Measurements from ENCODE around the gene SEMA7A. TPM values are rescaled to one million over a fixed set of nuclear protein-coding genes. Genes with fewer than 3 reads are reported as not detected.
A peak's percentile ranks its signal among the peaks of the same experiment; 100 is the strongest.
"Not testable (repeated sequence)": the region's sequence is repeated elsewhere in the genome, so short reads cannot be mapped to it uniquely, and the experiment has no call there.

The SEMA7A gene
- total and polyA plus RNA-seq, 4 experiments from 2014 or later, result 0.10 to 1.9 (median 1.2) TPM; not detected in 1

GRCh38 chr15:74368121-74368520 lies 65.6 kb downstream of the SEMA7A start:
- POLR2A ChIA-PET (ENCODE audit: partially characterized antibody), result no interaction called here
- CTCF ChIA-PET (ENCODE audit: partially characterized antibody), result interaction anchor here (21.8 kb wide), 1 partner anchor 71 kb away, joined by 550 read pairs; the partner anchor contains the start of gene SEMA7A
- intact Hi-C loops (cut with micrococcal nuclease), result no loop called here
- no peak overlapping the region for H3K4me3 ChIP-seq (ENCODE audit: low read length in 2 of 2)
- no peak overlapping the region for H3K27ac ChIP-seq (ENCODE audit: low read depth, low read length)
- Mint-ChIP-seq H3K27me3 (peaks cover 27 to 29% of the 10 kb centered on the region in 2 donors), H3K9me3 (peaks cover 0 to 3% (median 0%) of the 10 kb centered on the region in 8 donors), H3K4me1 (peaks cover 0 to 4% (median 3%) of the 10 kb centered on the region in 4 donors), H3K4me3 (no peak overlapping the region), H3K36me3 (no peaks in the 10 kb centered on the region), H3K27ac (no peak overlapping the region)
- no peak for DNase-seq
- H3K27me3 ChIP-seq (ENCODE audit: insufficient read depth, low read length), result peaks cover 7% of the 10 kb centered on the region
- H3K9me3 ChIP-seq (ENCODE audit: control insufficient read depth in 1 of 2, low read length in 2 of 2), result no peaks in the 10 kb centered on the region
- no peaks in the 10 kb centered on the region for H3K36me3 ChIP-seq (ENCODE audit: insufficient read depth, low read length)
- peaks cover 5% of the 10 kb centered on the region for H3K4me1 ChIP-seq (ENCODE audit: insufficient read depth, low read length)

- H3K9me3 Mint-ChIP-seq, result peaks cover 0 to 3% (median 0%) of the 10 kb centered on the region in 8 donors
- Histone ChIP-seq H3K4me3 (ENCODE audit: low read length in 2 of 2) (no peak within 1 kb of the TSS), H3K36me3 (ENCODE audit: insufficient read depth, low read length) (no peaks in the 10 kb centered on the region), H3K9me3 (ENCODE audit: control insufficient read depth in 1 of 2, low read length in 2 of 2) (no peaks in the 10 kb centered on the region), H3K27me3 (ENCODE audit: insufficient read depth, low read length) (peaks cover 7% of the 10 kb centered on the region), H3K27ac (ENCODE audit: low read depth, low read length) (no peak within 1 kb of the TSS), H3K4me1 (ENCODE audit: insufficient read depth, low read length) (peaks cover 5% of the 10 kb centered on the region)
- no peak for DNase-seq
- peaks cover 28 to 29% of the 10 kb centered on the region in 2 donors for H3K27me3 Mint-ChIP-seq
- POLR2A ChIA-PET (ENCODE audit: partially characterized antibody), result no interaction called here
- no peak within 1 kb of the TSS for H3K27ac Mint-ChIP-seq
- no peaks in the 10 kb centered on the region for H3K36me3 Mint-ChIP-seq
- H3K4me3 Mint-ChIP-seq, result no peak within 1 kb of the TSS
- intact Hi-C loops (cut with micrococcal nuclease), result no loop called here
- CTCF ChIA-PET (ENCODE audit: partially characterized antibody), result interaction anchor here (0.9 to 2.0 kb wide), 2 partner anchors 8 to 15 kb away, joined by 3 to 7 read pairs; no protein-coding TSS in a partner anchor
- peaks cover 0 to 4% (median 3%) of the 10 kb centered on the region in 4 donors for H3K4me1 Mint-ChIP-seq
Observed at GRCh38 chr15:74367296-74367854, 66.4 kb downstream of the SEMA7A start, which contains the start of gene CYP11A1. Gene CYP11A1 (minus strand): TSS chr15:74367646. CDS start chr15:74367585, 61 bp downstream.

DNA sequence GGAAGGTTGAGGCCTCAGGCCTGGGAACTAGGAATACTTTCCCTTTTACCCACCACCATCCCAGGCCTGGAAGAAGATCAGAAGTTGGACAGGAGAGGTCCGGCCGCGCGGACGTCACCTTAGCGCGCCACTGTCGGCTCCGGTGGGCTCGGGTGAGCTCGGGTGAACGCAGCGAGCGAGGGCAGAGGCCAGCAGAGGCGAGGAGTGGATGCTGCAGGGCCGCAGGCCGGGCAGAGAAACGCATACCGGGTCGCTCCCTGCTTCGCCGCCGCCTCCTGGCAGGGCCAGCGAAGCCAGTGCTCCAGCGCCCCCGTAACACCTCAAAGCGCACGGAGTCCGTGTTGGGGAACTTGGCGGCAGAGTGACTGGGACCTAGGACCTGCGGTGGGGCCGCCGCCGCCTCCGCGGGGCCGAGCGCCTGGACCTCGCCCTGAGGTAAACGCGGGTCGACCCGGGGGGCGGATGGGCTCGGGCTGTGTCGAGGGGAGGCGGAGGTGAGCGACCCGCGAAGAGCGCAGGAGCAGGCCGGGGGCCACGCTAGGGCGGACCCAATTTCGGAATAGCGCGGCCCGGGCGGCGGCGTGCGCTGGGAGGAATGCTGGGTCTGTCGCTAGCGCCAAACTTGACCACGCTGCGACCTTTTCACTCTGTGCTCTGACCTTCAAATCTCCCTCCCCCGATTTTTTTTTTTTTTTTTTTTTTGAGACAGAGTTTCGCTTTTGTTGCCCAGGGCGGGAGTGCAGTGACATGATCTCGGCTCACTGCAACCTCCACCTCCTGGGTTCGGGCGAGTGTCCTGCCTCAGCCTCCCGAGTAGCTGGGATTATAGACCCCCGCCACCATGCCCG lies 67.9 kb downstream of the SEMA7A start:
- ChIA-PET POLR2A (ENCODE audit: partially characterized antibody) (no interaction called here), CTCF (ENCODE audit: partially characterized antibody) (interaction anchor here (2.0 kb wide), 1 partner anchor 10 kb away, joined by 7 read pairs; no protein-coding TSS in a partner anchor)
- Mint-ChIP-seq H3K4me1 (peaks cover 0 to 4% (median 3%) of the 10 kb centered on the region in 4 donors), H3K9me3 (no peaks in the 10 kb centered on the region), H3K36me3 (no peaks in the 10 kb centered on the region), H3K27ac (no peak overlapping the region), H3K4me3 (peak overlapping the region in 7 of 8 donors; percentile 33 to 64 (median 49)), H3K27me3 (peaks cover 29% of the 10 kb centered on the region in 2 donors)
- Histone ChIP-seq H3K27ac (ENCODE audit: low read depth, low read length) (no peak overlapping the region), H3K27me3 (ENCODE audit: insufficient read depth, low read length) (peaks cover 7% of the 10 kb centered on the region), H3K4me1 (ENCODE audit: insufficient read depth, low read length) (peaks cover 5% of the 10 kb centered on the region), H3K4me3 (ENCODE audit: low read length in 2 of 2) (no peak overlapping the region), H3K9me3 (ENCODE audit: control insufficient read depth in 1 of 2, low read length in 2 of 2) (no peaks in the 10 kb centered on the region), H3K36me3 (ENCODE audit: insufficient read depth, low read length) (no peaks in the 10 kb centered on the region)
- no peak for DNase-seq
- intact Hi-C loops (cut with micrococcal nuclease), result no loop called here

GRCh38 chr15:74364936-74365597 lies 68.7 kb downstream of the SEMA7A start:
- H3K4me3 ChIP-seq (ENCODE audit: low read length in 2 of 2), result no peak overlapping the region
- Mint-ChIP-seq H3K27ac (no peak overlapping the region), H3K4me3 (peak overlapping the region in 5 of 8 donors; percentile 33 to 64 (median 49)), H3K36me3 (no peaks in the 10 kb centered on the region), H3K27me3 (peaks cover 24 to 27% of the 10 kb centered on the region in 2 donors), H3K9me3 (no peaks in the 10 kb centered on the region), H3K4me1 (peaks cover 0 to 4% (median 3%) of the 10 kb centered on the region in 4 donors)
- H3K27ac ChIP-seq (ENCODE audit: low read depth, low read length), result no peak overlapping the region
- H3K4me1 ChIP-seq (ENCODE audit: insufficient read depth, low read length), result peaks cover 5% of the 10 kb centered on the region
- POLR2A ChIA-PET (ENCODE audit: partially characterized antibody), result no interaction called here
- H3K36me3 ChIP-seq (ENCODE audit: insufficient read depth, low read length), result no peaks in the 10 kb centered on the region
- intact Hi-C loops (cut with micrococcal nuclease), result no loop called here
- no peak for DNase-seq
- H3K9me3 ChIP-seq (ENCODE audit: control insufficient read depth in 1 of 2, low read length in 2 of 2), result no peaks in the 10 kb centered on the region
- CTCF ChIA-PET (ENCODE audit: partially characterized antibody), result no interaction called here
- H3K27me3 ChIP-seq (ENCODE audit: insufficient read depth, low read length), result peaks cover 7% of the 10 kb centered on the region

DNA sequence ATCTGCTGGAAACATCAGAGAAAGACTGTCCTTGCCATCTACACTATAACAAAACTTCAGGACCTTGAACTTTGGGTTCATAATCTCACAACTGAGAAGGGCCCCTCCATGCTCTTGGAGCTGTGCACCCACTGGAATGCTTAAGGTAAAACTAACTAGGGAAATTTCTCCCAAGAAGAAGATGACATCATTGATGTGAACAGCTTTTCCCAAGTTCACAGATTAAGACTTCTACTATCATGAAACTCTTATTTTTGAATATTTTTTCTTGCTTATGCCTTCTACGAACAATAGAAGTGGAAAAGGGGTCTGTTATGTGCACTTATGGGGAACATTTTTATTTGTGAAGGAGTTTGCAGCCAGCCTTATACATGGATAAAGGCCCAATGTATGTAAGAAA lies 71.3 kb downstream of the SEMA7A start:
- no peak overlapping the region for H3K27ac Mint-ChIP-seq
- no peaks in the 10 kb centered on the region for H3K9me3 Mint-ChIP-seq
- ChIA-PET CTCF (ENCODE audit: partially characterized antibody) (no interaction called here), POLR2A (ENCODE audit: partially characterized antibody) (no interaction called here)
- H3K36me3 Mint-ChIP-seq, result no peaks in the 10 kb centered on the region
- no peak overlapping the region for H3K27ac ChIP-seq (ENCODE audit: low read depth, low read length)
- no peaks in the 10 kb centered on the region for H3K36me3 ChIP-seq (ENCODE audit: insufficient read depth, low read length)
- peaks cover 14 to 18% of the 10 kb centered on the region in 2 donors for H3K27me3 Mint-ChIP-seq
- H3K9me3 ChIP-seq (ENCODE audit: control insufficient read depth in 1 of 2, low read length in 2 of 2), result no peaks in the 10 kb centered on the region
- intact Hi-C loops (cut with micrococcal nuclease), result no loop called here
- H3K27me3 ChIP-seq (ENCODE audit: insufficient read depth, low read length), result peaks cover 7% of the 10 kb centered on the region
- H3K4me3 Mint-ChIP-seq, result no peak overlapping the region
- no peak for DNase-seq
- H3K4me3 ChIP-seq (ENCODE audit: low read length in 2 of 2), result no peak overlapping the region
- peaks cover 5% of the 10 kb centered on the region for H3K4me1 ChIP-seq (ENCODE audit: insufficient read depth, low read length)
- H3K4me1 Mint-ChIP-seq, result peaks cover 0 to 4% (median 3%) of the 10 kb centered on the region in 4 donors

DNA sequence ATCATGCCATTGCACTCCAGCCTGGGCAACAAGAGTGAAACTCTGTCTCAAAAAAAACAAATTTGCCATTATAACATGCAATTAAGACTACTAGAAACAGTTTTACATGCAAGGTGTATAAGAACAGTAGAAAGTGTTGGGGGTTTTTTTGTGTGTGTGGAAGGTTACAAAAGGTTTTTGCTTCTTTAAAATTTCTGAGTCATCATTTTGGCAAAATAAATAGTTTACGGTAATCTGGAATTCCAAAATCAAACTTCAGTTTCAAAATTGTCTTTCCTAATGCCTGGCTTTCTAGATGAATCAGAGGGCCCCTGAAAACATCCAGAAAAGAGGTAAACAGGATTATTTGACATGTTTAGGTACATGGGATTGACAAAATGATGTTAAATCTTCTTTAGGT lies 72.9 kb downstream of the SEMA7A start:
- CTCF ChIA-PET (ENCODE audit: partially characterized antibody); H3K9me3 Mint-ChIP-seq; intact Hi-C loops (cut with micrococcal nuclease); POLR2A ChIA-PET (ENCODE audit: partially characterized antibody); H3K36me3 ChIP-seq (ENCODE audit: insufficient read depth, low read length); H3K9me3 ChIP-seq (ENCODE audit: control insufficient read depth in 1 of 2, low read length in 2 of 2); H3K4me1 Mint-ChIP-seq; H3K27ac Mint-ChIP-seq; H3K27me3 ChIP-seq (ENCODE audit: insufficient read depth, low read length); DNase-seq; H3K4me3 Mint-ChIP-seq; H3K27ac ChIP-seq (ENCODE audit: low read depth, low read length); H3K4me1 ChIP-seq (ENCODE audit: insufficient read depth, low read length); H3K36me3 Mint-ChIP-seq; H3K4me3 ChIP-seq (ENCODE audit: low read length in 2 of 2): not testable (repeated sequence)
- H3K27me3 Mint-ChIP-seq, result peaks cover 12 to 15% of the 10 kb centered on the region in 2 donors

GRCh38 chr15:74359376-74359775 lies 74.4 kb downstream of the SEMA7A start:
- H3K27me3 ChIP-seq (ENCODE audit: insufficient read depth, low read length); H3K4me3 ChIP-seq (ENCODE audit: low read length in 2 of 2); H3K4me3 Mint-ChIP-seq; H3K4me1 ChIP-seq (ENCODE audit: insufficient read depth, low read length); DNase-seq; H3K27ac Mint-ChIP-seq; H3K4me1 Mint-ChIP-seq; H3K36me3 ChIP-seq (ENCODE audit: insufficient read depth, low read length); H3K36me3 Mint-ChIP-seq; CTCF ChIA-PET (ENCODE audit: partially characterized antibody); H3K27ac ChIP-seq (ENCODE audit: low read depth, low read length); H3K9me3 ChIP-seq (ENCODE audit: control insufficient read depth in 1 of 2, low read length in 2 of 2); intact Hi-C loops (cut with micrococcal nuclease); POLR2A ChIA-PET (ENCODE audit: partially characterized antibody): not testable (repeated sequence)
- Mint-ChIP-seq H3K27me3 (peaks cover 11 to 15% of the 10 kb centered on the region in 2 donors), H3K9me3 (peaks cover 0 to 11% (median 3%) of the 10 kb centered on the region in 8 donors)
